AG04450 (cell line): ENCODE data around the gene RIMBP2. TPM values are rescaled to one million over a fixed set of nuclear protein-coding genes. Genes with fewer than 3 reads are reported as not detected.

ENCODE experiments used
- CTCF ChIA-PET: fragments of 300-600, 350-600 bp; formaldehyde crosslinking; extraction: SDS; loops from one replicate; lab custom pipeline; 2022; ENCODE audit warnings: antibody characterized with exemption, inconsistent platforms; lab: Charles Lee
- POLR2A ChIA-PET: fragments of 350-600 bp; formaldehyde crosslinking; extraction: SDS; loops from one replicate; lab custom pipeline; 2021; ENCODE audit warnings: antibody characterized with exemption, inconsistent platforms; lab: Yijun Ruan, JAX
- DNase-seq: peaks from one replicate; pipeline ENCODE4 v3.0.0-alpha.2; 2011; ENCODE audit warnings: low read depth, low spot score
- H3K27ac ChIP-seq: one replicate; pipeline ENCODE4 v1.5.1; 2012; ENCODE audit warnings: low read depth, low read length, control low read depth
- H3K27me3 ChIP-seq: one replicate; pipeline ENCODE4 v1.6.0; 2012; ENCODE audit warnings: low read length; ENCODE audit not compliant: control insufficient read depth, insufficient read depth
- H3K4me3 ChIP-seq: 2 replicates; pipeline ENCODE4 v1.5.1; 2011; ENCODE audit warnings: mild to moderate bottlenecking, low read depth, low read length, control low read depth
- H3K9me3 ChIP-seq: 2 replicates; pipeline ENCODE4 v1.5.1; 2012; ENCODE audit warnings: low read length; ENCODE audit not compliant: control insufficient read depth, insufficient read depth
- CTCF ChIP-seq: IDR thresholded peaks from 2 replicates; pipeline ENCODE4 v1.5.1; 2011; ENCODE audit warnings: low read depth, low read length, control low read depth, inconsistent platforms
- polyA plus RNA-seq: library from polyadenylated mRNA; depleted of rRNA; stranded (reverse); fragments of >200 nt; gene quantifications from 2 replicates; pipeline ENCODE4 v1.2.3, GENCODE V29; 2011

RIMBP2 gene
- polyA plus RNA-seq, 1 experiment: not detected

GRCh38 chr12:130462558-130463274 lies 253.4 kb downstream of the RIMBP2 start:
- no peak overlapping the region for H3K27ac ChIP-seq
- no peak overlapping the region for H3K4me3 ChIP-seq
- CTCF ChIA-PET: no interaction called here
- H3K27me3 ChIP-seq: no peaks in the 10 kb centered on the region
- H3K9me3 ChIP-seq: peaks cover 94% of the 10 kb centered on the region
- TF ChIP-seq CTCF: no peak
- POLR2A ChIA-PET: no interaction called here
- no peak for DNase-seq

GRCh38 chr12:130461839-130462557 lies 254.1 kb downstream of the RIMBP2 start:
- peaks cover 95% of the 10 kb centered on the region for H3K9me3 ChIP-seq
- H3K4me3 ChIP-seq: no peak overlapping the region
- DNase-seq: no peak
- no peaks in the 10 kb centered on the region for H3K27me3 ChIP-seq
- POLR2A ChIA-PET: no interaction called here
- CTCF ChIA-PET: no interaction called here
- H3K27ac ChIP-seq: no peak overlapping the region
- TF ChIP-seq CTCF: no peak

GRCh38 chr12:130461447-130461815 lies 254.7 kb downstream of the RIMBP2 start:
- DNase-seq: no peak
- ChIA-PET POLR2A (no interaction called here), CTCF (no interaction called here)
- Histone ChIP-seq H3K9me3 (peaks cover 98% of the 10 kb centered on the region), H3K27me3 (no peaks in the 10 kb centered on the region), H3K27ac (no peak overlapping the region), H3K4me3 (no peak overlapping the region)
- TF ChIP-seq CTCF: no peak

- H3K4me3 ChIP-seq: no peak overlapping the region
- DNase-seq: no peak
- H3K27me3 ChIP-seq: no peaks in the 10 kb centered on the region
- TF ChIP-seq CTCF: no peak
- CTCF ChIA-PET: no interaction called here
- no peak overlapping the region for H3K27ac ChIP-seq
- H3K9me3 ChIP-seq: peaks cover 98% of the 10 kb centered on the region
- POLR2A ChIA-PET: no interaction called here
These were observed 255.3 kb downstream of the RIMBP2 start for GRCh38 chr12:130460611-130461446.

- TF ChIP-seq CTCF: no peak
- Histone ChIP-seq H3K27me3 (no peaks in the 10 kb centered on the region), H3K27ac (no peak overlapping the region), H3K4me3 (no peak overlapping the region), H3K9me3 (peaks cover 97% of the 10 kb centered on the region)
- CTCF ChIA-PET: no interaction called here
- POLR2A ChIA-PET: no interaction called here
- no peak for DNase-seq
These were observed 256.2 kb downstream of the RIMBP2 start for GRCh38 chr12:130459916-130460315.
